ENCODE data around the gene ZNF425.

- TF ChIP-seq CTCF (conservative IDR thresholded peaks at IDR 0.05) (no peak), ZFX (IDR thresholded peaks at IDR 0.05) (no peak)
Observed at GRCh38 chr7:149071641-149072437, 54.3 kb downstream of the ZNF425 start.
